GM23248 (cell line): ENCODE results near the gene RCAN3.

Experiments
- EZH2 ChIP-seq: fragments of 200-600 bp; sonication (generic); IDR thresholded peaks from 2 replicates; pipeline ENCODE4 v1.6.1; 2018; ENCODE audit warnings: antibody characterized with exemption, mild to moderate bottlenecking; ENCODE audit not compliant: insufficient read depth, poor library complexity, severe bottlenecking
- EZH2phosphoT487 ChIP-seq: fragments of 200-600 bp; sonication (generic); IDR thresholded peaks from 2 replicates; pipeline ENCODE4 v1.6.1; 2018; ENCODE audit warnings: antibody characterized with exemption, moderate library complexity, mild to moderate bottlenecking, low read depth; ENCODE audit not compliant: insufficient read depth

DNA sequence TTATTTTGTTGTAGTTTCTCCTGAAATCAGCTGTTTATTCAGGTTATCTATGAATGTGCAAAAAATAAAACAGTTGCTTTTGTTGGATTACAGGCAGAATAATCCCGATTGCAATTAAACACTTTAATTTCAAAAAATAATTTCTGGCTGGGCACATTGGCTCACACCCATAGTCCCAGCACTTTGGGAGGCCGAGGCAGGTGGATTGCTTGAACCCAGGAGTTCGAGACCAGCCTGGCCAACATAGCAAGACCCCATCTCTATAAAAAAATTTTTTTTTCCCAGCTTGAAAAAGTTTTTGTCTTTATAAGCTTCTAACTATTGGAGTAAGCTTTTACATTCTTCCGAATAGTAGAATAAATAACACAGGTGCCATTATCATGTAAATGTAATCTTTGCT lies 15.3 kb downstream of the RCAN3 start:
- TF ChIP-seq EZH2 (no peak), EZH2phosphoT487 (no peak)
